HFF-Myc (cell line): Measurements from ENCODE around the gene ELP2.
A peak's percentile ranks its signal among the peaks of the same experiment; 100 is the strongest.

Experiments
- DNase-seq: peaks from one replicate; pipeline ENCODE4 v3.0.0-alpha.2; 2011; ENCODE audit warnings: low read depth; ENCODE audit errors: extremely low read depth
- H3K4me3 ChIP-seq: replicated peaks from 2 replicates; pipeline ENCODE4 v1.5.1; 2011; ENCODE audit warnings: low read depth, mild to moderate bottlenecking, control low read depth, low read length
- TF ChIP-seq, protein P1 (sequence below): IDR thresholded peaks from 2 replicates; pipeline ENCODE4 v1.5.1; 2012; ENCODE audit warnings: mild to moderate bottlenecking, low read depth, low read length, control low read depth; ENCODE audit errors: missing control alignments

ELP2 gene

DNA sequence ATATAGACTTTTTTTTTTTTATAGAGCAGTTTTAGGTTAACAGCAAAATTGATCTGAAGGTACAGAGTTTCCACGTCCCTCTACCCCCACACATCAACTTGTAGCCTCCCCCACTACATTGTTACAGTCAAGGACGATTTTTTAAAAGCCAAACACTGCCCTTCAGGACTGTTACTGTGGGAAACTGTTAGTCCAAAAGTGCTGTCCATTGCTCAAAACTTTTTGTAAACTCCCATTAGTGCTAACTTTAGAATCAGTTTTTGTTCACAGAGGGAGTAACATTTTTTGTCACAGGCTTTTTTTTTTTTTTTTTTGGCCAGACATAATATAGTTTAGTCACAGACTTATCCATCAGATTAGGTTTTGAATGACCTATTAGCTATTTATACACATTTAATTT is 24.1 kb downstream of the ELP2 start:
- TF ChIP-seq, protein P1, sequence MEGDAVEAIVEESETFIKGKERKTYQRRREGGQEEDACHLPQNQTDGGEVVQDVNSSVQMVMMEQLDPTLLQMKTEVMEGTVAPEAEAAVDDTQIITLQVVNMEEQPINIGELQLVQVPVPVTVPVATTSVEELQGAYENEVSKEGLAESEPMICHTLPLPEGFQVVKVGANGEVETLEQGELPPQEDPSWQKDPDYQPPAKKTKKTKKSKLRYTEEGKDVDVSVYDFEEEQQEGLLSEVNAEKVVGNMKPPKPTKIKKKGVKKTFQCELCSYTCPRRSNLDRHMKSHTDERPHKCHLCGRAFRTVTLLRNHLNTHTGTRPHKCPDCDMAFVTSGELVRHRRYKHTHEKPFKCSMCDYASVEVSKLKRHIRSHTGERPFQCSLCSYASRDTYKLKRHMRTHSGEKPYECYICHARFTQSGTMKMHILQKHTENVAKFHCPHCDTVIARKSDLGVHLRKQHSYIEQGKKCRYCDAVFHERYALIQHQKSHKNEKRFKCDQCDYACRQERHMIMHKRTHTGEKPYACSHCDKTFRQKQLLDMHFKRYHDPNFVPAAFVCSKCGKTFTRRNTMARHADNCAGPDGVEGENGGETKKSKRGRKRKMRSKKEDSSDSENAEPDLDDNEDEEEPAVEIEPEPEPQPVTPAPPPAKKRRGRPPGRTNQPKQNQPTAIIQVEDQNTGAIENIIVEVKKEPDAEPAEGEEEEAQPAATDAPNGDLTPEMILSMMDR = no peak
- no peak for DNase-seq
- no peak overlapping the region for H3K4me3 ChIP-seq

- DNase-seq = no peak
- no peak overlapping the region for H3K4me3 ChIP-seq
- TF ChIP-seq, protein P1 = no peak
Observed at GRCh38 chr18:36155851-36156757, 26.4 kb downstream of the ELP2 start.

- DNase-seq = no peak
- TF ChIP-seq, protein P1 = no peak
- no peak overlapping the region for H3K4me3 ChIP-seq
Observed at GRCh38 chr18:36157441-36157840, 27.7 kb downstream of the ELP2 start.

DNA sequence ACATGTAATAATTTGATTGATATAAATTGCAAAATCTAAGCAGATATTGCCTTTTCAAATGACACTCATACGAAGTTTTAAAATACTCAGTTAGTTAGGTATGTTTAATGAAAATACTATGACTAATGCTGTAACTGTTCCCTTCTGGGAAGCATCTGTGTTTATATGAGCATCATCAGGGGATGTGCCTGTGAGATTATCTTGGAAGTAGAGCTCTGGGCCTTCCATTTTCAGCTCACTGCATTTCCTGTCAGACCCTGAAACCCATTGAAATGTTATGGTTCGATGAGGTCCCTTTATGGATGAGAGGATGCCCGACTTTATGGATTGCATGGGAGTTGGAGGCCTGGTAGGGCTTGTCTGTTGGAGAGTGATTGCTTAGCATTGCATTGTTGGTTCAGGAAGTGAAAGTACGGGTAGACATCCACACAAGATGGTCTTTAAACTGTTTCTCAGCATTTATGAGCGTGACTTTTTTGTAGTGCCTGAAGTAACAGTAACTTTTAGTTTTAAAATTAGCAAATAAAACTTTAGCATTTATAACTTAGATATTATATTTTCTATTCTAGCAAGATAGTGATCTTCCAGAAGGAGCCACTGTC is 28.7 kb downstream of the ELP2 start:
- no peak overlapping the region for H3K4me3 ChIP-seq
- TF ChIP-seq, protein P1 = no peak
- peak; percentile 66 for DNase-seq

- H3K4me3 ChIP-seq = no peak overlapping the region
- TF ChIP-seq, protein P1 = no peak
- DNase-seq = no peak
Observed at GRCh38 chr18:36160959-36161371, 31.3 kb downstream of the ELP2 start.

DNA sequence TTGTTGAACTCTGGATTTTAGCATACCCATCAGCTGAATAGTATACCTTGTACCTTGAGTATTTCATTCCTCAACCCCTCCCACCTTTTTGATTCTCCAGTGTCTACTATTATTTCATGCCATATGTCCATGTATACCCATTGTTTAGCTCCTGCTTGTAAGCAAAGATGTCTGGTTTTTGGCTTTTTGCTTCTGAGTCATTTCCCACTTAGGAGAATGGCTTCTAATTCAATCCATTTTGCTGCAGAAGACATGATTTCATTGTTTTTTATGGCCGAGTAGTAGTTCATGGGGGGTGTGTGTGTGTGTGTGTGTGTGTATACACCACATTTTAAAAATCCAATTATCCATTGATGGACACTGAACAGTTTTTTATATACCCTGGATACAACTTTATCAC is 33.3 kb downstream of the ELP2 start:
- DNase-seq = no peak
- no peak overlapping the region for H3K4me3 ChIP-seq
- TF ChIP-seq, protein P1 = no peak
